HEK293 (cell line): ENCODE data around the gene KLHL36.

Experiments
- CTCF ChIA-PET: fragments of 350-600 bp; formaldehyde crosslinking; extraction: SDS; loops from one replicate; lab custom pipeline; 2021; ENCODE audit warnings: antibody characterized with exemption; lab: Yijun Ruan, JAX
- POLR2A ChIA-PET: fragments of 300-600 bp; formaldehyde crosslinking; extraction: SDS; loops from one replicate; lab custom pipeline; 2020; ENCODE audit warnings: antibody characterized with exemption, inconsistent platforms; lab: Yijun Ruan, JAX
- H3K27ac ChIP-seq: fragments of 200-500 bp; sonication (Bioruptor generic); 2 replicates; pipeline ENCODE4 v1.5.1; 2014; ENCODE audit warnings: low read depth, low read length, control low read depth, inconsistent platforms; ENCODE audit errors: extremely low read depth
- H3K36me3 ChIP-seq, 2 experiments: fragments of 200-500 bp in 1 of 2; sonication (Bioruptor generic) in 1 of 2; 1 replicate in 1 of 2; 2 replicates in 1 of 2; pipeline ENCODE4 v1.5.1; 2014 to 2017; ENCODE audit warnings: inconsistent platforms in 2 of 2, low read length in 2 of 2; ENCODE audit not compliant: control insufficient read depth in 2 of 2, insufficient read depth in 1 of 2
- H3K4me1 ChIP-seq: fragments of 200-500 bp; sonication (Bioruptor generic); 2 replicates; pipeline ENCODE4 v1.5.1; 2014; ENCODE audit warnings: mild to moderate bottlenecking, low read length, inconsistent platforms; ENCODE audit not compliant: control insufficient read depth, insufficient read depth
- H3K4me3 ChIP-seq: 2 replicates; pipeline ENCODE4 v1.5.1; 2011; ENCODE audit warnings: low read depth, mild to moderate bottlenecking, control low read depth, low read length, moderate library complexity
- H3K9me3 ChIP-seq: fragments of 200-500 bp; sonication (Bioruptor generic); 2 replicates; pipeline ENCODE4 v1.5.1; 2014; ENCODE audit warnings: low read depth, low read length, inconsistent platforms; ENCODE audit not compliant: control insufficient read depth, insufficient read depth
- BCL6B ChIP-seq: fragments of 450-650 bp; formaldehyde crosslinking; IDR thresholded peaks from 2 replicates; pipeline ENCODE4 v1.5.1; 2017; ENCODE audit warnings: missing biosample characterization, missing genetic modification characterization
- MYNN ChIP-seq: fragments of 450-650 bp; formaldehyde crosslinking; IDR thresholded peaks from 2 replicates; pipeline ENCODE4 v1.5.1; 2016; ENCODE audit warnings: missing biosample characterization, missing genetic modification characterization, borderline replicate concordance
- SP3 ChIP-seq: fragments of 450-650 bp; formaldehyde crosslinking; IDR thresholded peaks from 2 replicates; pipeline ENCODE4 v1.5.1; 2016; ENCODE audit warnings: missing biosample characterization, missing genetic modification characterization
- TCF7L2 ChIP-seq: IDR thresholded peaks from 2 replicates; pipeline ENCODE4 v1.6.1; 2011; ENCODE audit warnings: low read depth, mild to moderate bottlenecking, inconsistent platforms, low read length, moderate library complexity, borderline replicate concordance
- YY2 ChIP-seq: fragments of 450-650 bp; formaldehyde crosslinking; IDR thresholded peaks from 2 replicates; pipeline ENCODE4 v1.5.1; 2016; ENCODE audit warnings: missing biosample characterization, missing genetic modification characterization
- ZBTB21 ChIP-seq: fragments of 450-650 bp; formaldehyde crosslinking; IDR thresholded peaks from 2 replicates; pipeline ENCODE4 v1.5.1; 2017; ENCODE audit warnings: missing biosample characterization, missing genetic modification characterization
- ZBTB48 ChIP-seq: fragments of 450-650 bp; formaldehyde crosslinking; IDR thresholded peaks from 2 replicates; pipeline ENCODE4 v1.5.1; 2016; ENCODE audit warnings: missing biosample characterization, missing genetic modification characterization
- ZBTB49 ChIP-seq: fragments of 450-650 bp; formaldehyde crosslinking; IDR thresholded peaks from 2 replicates; pipeline ENCODE4 v1.5.1; 2016; ENCODE audit warnings: missing biosample characterization, missing genetic modification characterization, low read depth
- ZNF112 ChIP-seq: fragments of 450-650 bp; formaldehyde crosslinking; IDR thresholded peaks from 2 replicates; pipeline ENCODE4 v1.5.0; 2017; ENCODE audit warnings: missing biosample characterization, missing genetic modification characterization
- ZNF121 ChIP-seq: fragments of 450-650 bp; formaldehyde crosslinking; IDR thresholded peaks from 2 replicates; pipeline ENCODE4 v1.5.1; 2016; ENCODE audit warnings: missing biosample characterization, missing genetic modification characterization
- ZNF138 ChIP-seq: fragments of 450-650 bp; formaldehyde crosslinking; IDR thresholded peaks from 2 replicates; pipeline ENCODE4 v1.5.1; 2016; ENCODE audit warnings: missing biosample characterization, missing genetic modification characterization, borderline replicate concordance
- ZNF214 ChIP-seq: fragments of 450-650 bp; formaldehyde crosslinking; IDR thresholded peaks from 2 replicates; pipeline ENCODE4 v1.5.1; 2017; ENCODE audit warnings: missing biosample characterization, mild to moderate bottlenecking, missing genetic modification characterization, borderline replicate concordance
- ZNF24 ChIP-seq: fragments of 450-650 bp; formaldehyde crosslinking; IDR thresholded peaks from 2 replicates; pipeline ENCODE4 v1.5.1; 2016; ENCODE audit warnings: missing biosample characterization, missing genetic modification characterization
- ZNF266 ChIP-seq: fragments of 450-650 bp; formaldehyde crosslinking; IDR thresholded peaks from 2 replicates; pipeline ENCODE4 v1.5.1; 2016; ENCODE audit warnings: missing biosample characterization, missing genetic modification characterization, low read depth
- ZNF426 ChIP-seq: fragments of 450-650 bp; formaldehyde crosslinking; IDR thresholded peaks from 2 replicates; pipeline ENCODE4 v1.5.1; 2017; ENCODE audit warnings: missing biosample characterization, missing genetic modification characterization, mild to moderate bottlenecking, inconsistent platforms, moderate library complexity
- ZNF549 ChIP-seq: fragments of 450-650 bp; IDR thresholded peaks from 2 replicates; pipeline ENCODE4 v1.5.1; 2018; ENCODE audit warnings: missing biosample characterization, missing genetic modification characterization, mild to moderate bottlenecking, inconsistent platforms, moderate library complexity
- ZNF555 ChIP-seq: fragments of 450-650 bp; formaldehyde crosslinking; conservative IDR thresholded peaks from 2 replicates; pipeline ENCODE4 v1.5.1; 2017; ENCODE audit warnings: missing biosample characterization, mild to moderate bottlenecking, missing genetic modification characterization, inconsistent platforms
- ZNF664 ChIP-seq: fragments of 450-650 bp; formaldehyde crosslinking; IDR thresholded peaks from 2 replicates; pipeline ENCODE4 v1.5.1; 2016; ENCODE audit warnings: missing biosample characterization, missing genetic modification characterization
- ZNF692 ChIP-seq: fragments of 450-650 bp; formaldehyde crosslinking; IDR thresholded peaks from 2 replicates; pipeline ENCODE4 v1.5.1; 2016; ENCODE audit warnings: missing biosample characterization, missing genetic modification characterization
- ZNF701 ChIP-seq: fragments of 450-650 bp; formaldehyde crosslinking; IDR thresholded peaks from 2 replicates; pipeline ENCODE4 v1.5.1; 2016; ENCODE audit warnings: missing biosample characterization, missing genetic modification characterization
- ZNF707 ChIP-seq: fragments of 450-650 bp; formaldehyde crosslinking; IDR thresholded peaks from 2 replicates; pipeline ENCODE4 v1.5.1; 2016; ENCODE audit warnings: missing biosample characterization, missing genetic modification characterization
- ZNF792 ChIP-seq: fragments of 450-650 bp; formaldehyde crosslinking; IDR thresholded peaks from 2 replicates; pipeline ENCODE4 v1.5.1; 2016; ENCODE audit warnings: missing biosample characterization, missing genetic modification characterization
- ZNF837 ChIP-seq: fragments of 450-650 bp; formaldehyde crosslinking; IDR thresholded peaks from 2 replicates; pipeline ENCODE4 v1.5.1; 2016; ENCODE audit warnings: missing biosample characterization, missing genetic modification characterization
- ZSCAN18 ChIP-seq: fragments of 450-650 bp; formaldehyde crosslinking; IDR thresholded peaks from 2 replicates; pipeline ENCODE4 v1.5.1; 2016; ENCODE audit warnings: missing biosample characterization, missing genetic modification characterization
- ZXDB ChIP-seq: fragments of 450-650 bp; formaldehyde crosslinking; IDR thresholded peaks from 2 replicates; pipeline ENCODE4 v1.5.1; 2016; ENCODE audit warnings: missing biosample characterization, missing genetic modification characterization

Gene KLHL36

GRCh38 chr16:84654238-84654637 is 5.9 kb downstream of the KLHL36 start:
- Histone ChIP-seq H3K27ac (no peak overlapping the region), H3K4me3 (no peak overlapping the region), H3K9me3 (no peaks in the 10 kb centered on the region), H3K4me1 (no peaks in the 10 kb centered on the region), H3K36me3 (peaks cover 4 to 69% of the 10 kb centered on the region in 2 experiments; a peak in 2 of 3 replicates)
- ChIA-PET CTCF (interaction anchor here (1.5 kb wide), 1 partner anchor 72 kb away, joined by 5 read pairs; no protein-coding TSS in a partner anchor), POLR2A (no interaction called here)
- no peak for TF ChIP-seq ZNF692 (tag by site-specific recombination)
- TF ChIP-seq ZBTB48 = no peak
- TF ChIP-seq ZNF24 (tag by site-specific recombination) = no peak
- no peak for TF ChIP-seq ZBTB21 (tag by site-specific recombination)
- TF ChIP-seq ZNF549 (tag by site-specific recombination) = no peak
- no peak for TF ChIP-seq ZNF112 (tag by site-specific recombination)
- TF ChIP-seq ZNF426 = no peak
- peak; percentile 80 for TF ChIP-seq ZNF121 (tag by site-specific recombination)
- TF ChIP-seq ZNF701 (tag by site-specific recombination) = no peak

- ChIA-PET CTCF (interaction anchor here (1.5 kb wide), 1 partner anchor 71 kb away, joined by 5 read pairs; no protein-coding TSS in a partner anchor), POLR2A (no interaction called here)
- H3K4me1 ChIP-seq = no peaks in the 10 kb centered on the region
- H3K4me3 ChIP-seq = no peak overlapping the region
- H3K36me3 ChIP-seq = peaks cover 4 to 76% of the 10 kb centered on the region in 2 experiments; a peak in 2 of 3 replicates
- H3K9me3 ChIP-seq = no peaks in the 10 kb centered on the region
- H3K27ac ChIP-seq = no peak overlapping the region
- TF ChIP-seq SP3 (tag by site-specific recombination) = no peak
- TF ChIP-seq ZXDB = no peak
- TF ChIP-seq ZBTB49 = no peak
- no peak for TF ChIP-seq ZNF555 (tag by site-specific recombination)
- TF ChIP-seq YY2 = no peak
- no peak for TF ChIP-seq TCF7L2
- no peak for TF ChIP-seq ZSCAN18 (tag by site-specific recombination)
- TF ChIP-seq ZNF138 (tag by site-specific recombination) = no peak
- TF ChIP-seq ZNF266 (tag by site-specific recombination) = no peak
- TF ChIP-seq ZNF792 (tag by site-specific recombination) = no peak
- TF ChIP-seq ZNF837 = no peak
- TF ChIP-seq ZNF214 (tag by site-specific recombination) = no peak
- TF ChIP-seq ZNF664 (tag by site-specific recombination) = no peak
- TF ChIP-seq BCL6B = no peak
- no peak for TF ChIP-seq ZNF707 (tag by site-specific recombination)
- no peak for TF ChIP-seq MYNN (tag by site-specific recombination)
These were observed 6.7 kb downstream of the KLHL36 start for GRCh38 chr16:84654998-84655397.
